Peyer's patch (tissue), 4 donors: ENCODE results near the gene WBP2.

ENCODE experiments used
- POLR2A ChIP-seq, 2 donors: fragments of 450-650 bp; IDR thresholded peaks; one replicate each; pipeline ENCODE4 v1.5.1; 2017; ENCODE audit warnings: antibody characterized with exemption in 2 of 2, mild to moderate bottlenecking in 2 of 2, moderate library complexity in 2 of 2
- TF ChIP-seq, protein P1 (sequence below), 6 experiments: fragments of 450-650 bp in 4 of 6; fragments of 200-600 bp in 2 of 6; sonication (generic) in 1 of 6; IDR thresholded peaks; one replicate each; pipeline ENCODE4 v1.5.1; 2017 to 2019; ENCODE audit warnings: antibody characterized with exemption in 6 of 6, mild to moderate bottlenecking in 3 of 6, moderate library complexity in 1 of 6

DNA sequence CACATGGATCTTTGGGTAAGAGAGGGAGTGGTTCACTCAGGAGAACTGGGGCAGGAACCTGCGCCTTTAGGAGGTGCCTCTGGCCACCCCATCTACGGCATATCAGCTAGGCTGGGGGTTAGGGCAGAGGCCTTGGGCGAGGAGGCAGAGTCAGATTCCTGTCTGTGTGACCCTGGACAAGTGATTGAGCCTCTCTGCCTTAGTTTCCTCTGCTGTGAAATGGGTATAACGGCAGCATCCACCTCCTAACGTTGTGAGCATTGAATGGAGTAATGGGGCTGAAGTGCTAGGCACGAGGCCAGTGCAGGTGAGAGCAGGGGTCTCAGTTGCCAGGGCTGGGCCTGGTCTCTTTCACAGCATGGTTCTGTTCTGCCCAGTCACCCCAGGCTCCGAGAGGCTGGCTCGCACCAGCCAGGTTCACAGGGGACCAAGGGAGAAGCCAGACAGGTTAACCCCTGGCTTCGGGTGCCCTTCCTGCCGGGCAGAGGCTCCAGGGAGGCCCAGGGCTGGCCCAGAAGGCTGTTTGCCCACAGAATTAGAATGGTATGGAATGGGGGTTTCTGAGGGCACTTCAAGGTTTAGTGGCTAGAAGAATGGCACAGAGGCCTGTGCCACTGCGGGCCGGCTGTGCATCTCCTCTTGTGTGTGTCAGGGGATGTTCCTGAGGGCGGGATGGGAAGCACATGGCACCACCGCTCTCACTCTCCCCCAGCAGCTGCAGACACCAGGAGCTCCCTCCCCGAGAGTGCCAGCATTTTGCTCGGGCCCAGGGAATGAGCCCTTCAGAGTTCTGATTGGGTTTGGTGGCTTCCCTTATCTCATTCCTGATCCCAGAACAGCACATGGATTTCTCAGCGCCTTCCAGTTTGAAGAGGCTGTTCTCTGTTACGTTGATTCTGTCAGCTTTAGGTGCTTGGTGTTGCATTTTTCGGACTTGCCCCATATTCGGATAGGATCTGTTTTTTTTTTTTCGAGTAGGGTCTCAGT lies 34.7 kb downstream of the WBP2 start:
- TF ChIP-seq, protein P1, sequence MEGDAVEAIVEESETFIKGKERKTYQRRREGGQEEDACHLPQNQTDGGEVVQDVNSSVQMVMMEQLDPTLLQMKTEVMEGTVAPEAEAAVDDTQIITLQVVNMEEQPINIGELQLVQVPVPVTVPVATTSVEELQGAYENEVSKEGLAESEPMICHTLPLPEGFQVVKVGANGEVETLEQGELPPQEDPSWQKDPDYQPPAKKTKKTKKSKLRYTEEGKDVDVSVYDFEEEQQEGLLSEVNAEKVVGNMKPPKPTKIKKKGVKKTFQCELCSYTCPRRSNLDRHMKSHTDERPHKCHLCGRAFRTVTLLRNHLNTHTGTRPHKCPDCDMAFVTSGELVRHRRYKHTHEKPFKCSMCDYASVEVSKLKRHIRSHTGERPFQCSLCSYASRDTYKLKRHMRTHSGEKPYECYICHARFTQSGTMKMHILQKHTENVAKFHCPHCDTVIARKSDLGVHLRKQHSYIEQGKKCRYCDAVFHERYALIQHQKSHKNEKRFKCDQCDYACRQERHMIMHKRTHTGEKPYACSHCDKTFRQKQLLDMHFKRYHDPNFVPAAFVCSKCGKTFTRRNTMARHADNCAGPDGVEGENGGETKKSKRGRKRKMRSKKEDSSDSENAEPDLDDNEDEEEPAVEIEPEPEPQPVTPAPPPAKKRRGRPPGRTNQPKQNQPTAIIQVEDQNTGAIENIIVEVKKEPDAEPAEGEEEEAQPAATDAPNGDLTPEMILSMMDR (IDR thresholded peaks at IDR 0.05): no peak
- no peak for TF ChIP-seq POLR2A (IDR thresholded peaks at IDR 0.05)
